GM19467 (cell line): Measurements from ENCODE around the gene DLGAP4.
"Not testable (repeated sequence)": the region's sequence is repeated elsewhere in the genome, so short reads cannot be mapped to it uniquely, and the experiment has no call there.

Experiments used
- ATAC-seq: cut with Tn5 transposase; IDR thresholded peaks from one replicate; pipeline ENCODE4 v1.9.1; 2021; ENCODE audit warnings: mild to moderate bottlenecking, moderate library complexity; ENCODE audit not compliant: unreplicated experiment

The DLGAP4 gene

DNA sequence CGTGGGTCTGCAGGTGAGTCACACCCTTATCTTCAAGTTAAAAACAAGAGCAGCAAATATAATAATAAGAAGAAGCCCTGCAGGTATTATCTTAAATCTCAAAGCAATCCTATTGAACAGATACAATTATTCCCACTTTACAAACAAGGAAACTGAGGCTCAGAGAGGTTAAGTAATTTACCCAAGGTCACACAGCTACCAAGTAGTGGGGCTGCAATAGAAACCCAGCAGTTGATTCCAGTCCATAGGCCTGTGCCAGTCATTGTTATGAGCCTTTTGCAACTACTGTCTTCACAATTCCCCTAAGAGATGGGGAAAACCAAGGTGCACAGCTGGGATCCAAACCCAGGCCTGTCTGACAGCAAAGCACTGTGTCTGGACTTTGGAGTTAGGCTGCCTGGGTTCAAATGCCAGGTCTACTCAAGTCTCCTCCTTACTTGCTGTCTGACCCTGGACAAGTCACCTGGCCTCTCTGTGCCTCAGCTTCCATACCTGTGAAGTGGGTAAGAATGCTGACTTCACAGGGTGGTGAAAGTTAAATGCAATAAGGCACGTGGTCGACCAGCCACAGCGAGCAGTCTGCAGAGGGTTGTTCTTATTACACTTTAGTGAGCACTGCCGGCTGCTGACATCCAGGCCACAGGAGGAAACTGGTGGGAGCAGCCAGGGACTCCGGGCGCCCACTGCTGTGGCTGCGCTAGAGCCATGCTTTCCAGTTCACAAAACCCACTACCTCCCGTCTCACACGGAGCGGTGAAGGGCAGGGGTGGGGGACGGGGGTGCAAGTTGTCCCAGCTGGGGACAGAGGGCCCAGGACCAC, 241.3 kb downstream of the DLGAP4 start:
- ATAC-seq: no peak

DNA sequence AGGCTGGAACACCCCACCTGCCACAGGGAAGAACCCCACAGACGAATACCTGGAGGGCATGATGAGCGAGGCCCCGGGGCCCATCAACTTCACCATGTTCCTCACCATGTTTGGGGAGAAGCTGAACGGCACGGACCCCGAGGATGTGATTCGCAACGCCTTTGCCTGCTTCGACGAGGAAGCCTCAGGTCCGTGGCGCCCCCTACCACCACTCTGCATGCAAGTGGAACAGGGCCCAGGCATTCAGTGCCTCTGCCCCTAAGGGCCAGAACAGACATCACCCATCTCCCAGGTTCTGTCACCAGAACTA, 241.8 kb downstream of the DLGAP4 start:
- no peak for ATAC-seq

DNA sequence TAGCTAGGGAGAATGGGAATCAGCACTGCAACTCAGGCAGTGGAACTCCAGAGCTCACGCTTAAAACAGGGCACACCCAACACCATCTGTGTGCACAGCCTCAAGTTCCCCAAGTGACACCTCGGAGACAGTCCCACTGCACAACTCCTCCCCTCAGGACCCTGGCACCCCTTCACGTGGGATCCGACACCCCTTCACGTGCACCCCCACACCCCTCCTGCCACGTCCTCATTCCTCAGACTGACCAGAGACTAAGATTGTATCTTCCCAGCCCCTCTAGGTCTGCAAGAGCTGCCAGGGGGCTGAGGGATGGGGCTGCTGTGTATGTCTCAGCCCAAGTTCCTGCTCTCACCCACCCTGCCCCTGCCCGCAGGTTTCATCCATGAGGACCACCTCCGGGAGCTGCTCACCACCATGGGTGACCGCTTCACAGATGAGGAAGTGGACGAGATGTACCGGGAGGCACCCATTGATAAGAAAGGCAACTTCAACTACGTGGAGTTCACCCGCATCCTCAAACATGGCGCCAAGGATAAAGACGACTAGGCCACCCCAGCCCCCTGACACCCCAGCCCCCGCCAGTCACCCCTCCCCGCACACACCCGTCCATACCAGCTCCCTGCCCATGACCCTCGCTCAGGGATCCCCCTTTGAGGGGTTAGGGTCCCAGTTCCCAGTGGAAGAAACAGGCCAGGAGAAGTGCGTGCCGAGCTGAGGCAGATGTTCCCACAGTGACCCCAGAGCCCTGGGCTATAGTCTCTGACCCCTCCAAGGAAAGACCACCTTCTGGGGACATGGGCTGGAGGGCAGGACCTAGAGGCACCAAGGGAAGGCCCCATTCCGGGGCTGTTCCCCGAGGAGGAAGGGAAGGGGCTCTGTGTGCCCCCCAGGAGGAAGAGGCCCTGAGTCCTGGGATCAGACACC, 242.8 kb downstream of the DLGAP4 start:
- ATAC-seq: no peak

DNA sequence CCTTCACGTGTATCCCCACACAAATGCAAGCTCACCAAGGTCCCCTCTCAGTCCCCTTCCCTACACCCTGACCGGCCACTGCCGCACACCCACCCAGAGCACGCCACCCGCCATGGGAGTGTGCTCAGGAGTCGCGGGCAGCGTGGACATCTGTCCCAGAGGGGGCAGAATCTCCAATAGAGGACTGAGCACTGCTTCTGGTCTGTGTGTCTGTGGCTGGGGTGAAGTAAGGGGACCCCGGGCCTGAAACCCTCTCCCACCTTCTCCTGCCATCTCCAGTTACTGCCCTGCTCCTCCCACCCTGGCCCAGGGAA, 243.4 kb downstream of the DLGAP4 start:
- no peak for ATAC-seq

DNA sequence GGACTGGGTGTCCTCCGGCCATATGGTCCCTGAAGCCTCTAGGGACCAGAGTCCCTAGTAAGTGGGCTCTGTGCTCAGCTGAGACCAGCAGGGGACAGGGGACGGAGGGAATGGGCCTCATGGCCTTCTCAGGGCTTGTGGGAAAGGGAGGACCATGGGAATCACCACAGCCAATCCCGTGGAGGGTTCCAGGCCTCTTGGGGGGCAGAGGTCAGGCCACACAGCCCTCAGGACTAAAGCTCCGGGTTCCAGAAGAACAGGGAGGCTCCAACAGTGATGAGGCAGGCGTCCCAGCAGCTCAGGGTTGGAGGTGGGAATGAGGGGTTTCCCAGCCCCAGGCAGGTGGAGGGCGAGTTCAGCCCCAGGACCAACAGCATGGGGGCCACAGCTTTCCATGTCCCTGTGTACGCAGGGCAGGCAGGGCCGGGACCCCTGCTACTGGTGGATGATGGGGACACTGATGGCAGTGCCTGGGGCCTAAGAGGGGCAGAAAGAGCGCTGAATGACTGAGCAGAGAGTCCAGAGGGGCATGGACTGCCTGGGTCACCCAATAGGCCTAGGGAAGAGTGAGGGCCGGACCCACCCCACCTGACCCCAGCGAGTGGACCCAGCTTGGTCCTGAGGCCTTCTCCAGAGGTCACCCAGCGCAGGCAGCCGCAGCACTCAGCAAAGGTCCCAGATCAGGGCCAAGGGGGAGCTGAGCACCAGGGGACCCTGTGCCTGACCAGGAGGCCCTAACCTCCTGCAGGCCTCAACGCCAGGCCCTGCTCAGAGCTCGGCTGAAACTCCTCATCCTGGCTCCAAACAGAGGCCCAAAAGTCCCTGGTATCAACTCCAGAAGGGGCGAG, 244.0 kb downstream of the DLGAP4 start:
- ATAC-seq: no peak

DNA sequence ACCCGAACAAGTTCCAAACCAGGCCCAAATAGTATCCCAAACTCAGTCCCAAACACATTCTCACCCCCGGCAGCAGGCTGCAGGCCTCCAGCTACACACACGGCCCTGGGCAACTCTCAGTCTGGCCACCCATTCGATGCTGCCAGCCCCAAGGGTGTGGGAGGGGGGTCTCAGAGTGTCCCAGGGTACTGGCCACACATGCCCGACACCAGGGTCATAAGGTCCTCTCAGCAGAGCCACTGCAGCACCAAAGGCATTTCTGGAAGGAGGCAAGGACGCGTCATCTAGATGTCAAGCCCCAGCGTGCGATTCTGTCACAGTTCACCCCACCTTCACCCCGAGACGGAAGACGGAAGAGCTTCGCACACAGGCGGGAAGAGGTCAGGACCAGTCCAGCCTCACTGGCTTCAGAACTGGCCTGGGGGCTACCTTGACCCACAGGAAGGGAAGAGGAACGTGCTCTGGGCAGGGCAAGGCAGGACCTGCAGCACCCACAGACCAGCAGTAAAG, 244.7 kb downstream of the DLGAP4 start:
- no peak for ATAC-seq

DNA sequence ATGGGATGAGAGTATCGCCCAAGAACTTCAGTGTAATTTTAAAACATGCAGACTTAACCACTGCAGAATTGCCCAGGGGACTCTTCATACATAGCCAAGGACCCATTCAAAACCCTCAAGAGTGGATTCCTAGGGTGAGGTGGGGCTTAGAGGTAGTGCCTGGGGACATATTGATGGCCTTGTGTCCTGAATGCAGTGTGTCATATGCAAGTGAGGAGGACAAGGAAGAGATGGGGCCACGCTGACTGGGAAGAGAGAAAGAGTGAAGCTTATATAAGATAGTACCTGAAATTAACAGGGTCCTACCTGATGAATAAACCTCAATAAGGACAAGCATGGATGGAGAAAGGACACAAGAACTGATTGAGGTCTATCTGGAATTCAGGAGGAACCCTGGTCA, 249.1 kb downstream of the DLGAP4 start:
- ATAC-seq: no peak

DNA sequence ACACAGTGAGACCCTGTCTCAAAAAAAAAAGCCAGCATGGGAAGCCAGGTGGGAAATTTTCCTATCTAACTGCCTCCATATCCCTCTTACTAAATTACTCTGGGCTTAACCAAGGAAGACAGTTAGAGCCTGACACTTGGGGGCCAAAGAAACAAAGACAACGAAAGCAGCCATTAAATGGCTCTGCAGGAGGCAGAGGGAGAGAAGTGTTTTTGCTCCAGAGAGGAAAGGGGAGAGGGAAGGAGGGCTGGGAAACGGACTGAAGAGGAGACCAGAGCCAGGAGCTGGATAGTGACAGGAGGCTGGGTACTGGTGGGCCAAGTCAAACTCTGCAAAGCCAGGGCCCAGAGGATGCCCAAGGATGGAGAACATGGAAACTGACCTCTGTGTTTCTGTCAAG, 256.6 kb downstream of the DLGAP4 start:
- ATAC-seq: no peak

DNA sequence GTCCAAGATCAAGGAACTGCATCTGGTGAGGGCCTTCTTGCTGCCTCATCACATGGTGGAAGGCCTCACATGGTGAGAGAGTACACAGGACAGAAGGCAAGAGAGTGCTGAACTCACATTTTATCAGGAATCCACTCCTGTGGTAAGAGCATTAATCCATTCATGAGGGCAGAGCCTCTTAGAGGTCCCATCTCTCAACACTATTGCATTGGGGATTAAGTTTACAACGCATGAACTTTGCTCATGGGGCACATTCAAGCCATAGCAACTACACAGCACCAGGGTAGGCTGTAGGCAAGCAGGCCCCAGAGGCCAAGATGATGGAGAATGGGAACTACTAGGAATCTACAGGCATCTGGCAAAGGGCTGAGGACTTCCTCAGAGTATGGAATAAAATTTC, 257.2 kb downstream of the DLGAP4 start:
- ATAC-seq: no peak

DNA sequence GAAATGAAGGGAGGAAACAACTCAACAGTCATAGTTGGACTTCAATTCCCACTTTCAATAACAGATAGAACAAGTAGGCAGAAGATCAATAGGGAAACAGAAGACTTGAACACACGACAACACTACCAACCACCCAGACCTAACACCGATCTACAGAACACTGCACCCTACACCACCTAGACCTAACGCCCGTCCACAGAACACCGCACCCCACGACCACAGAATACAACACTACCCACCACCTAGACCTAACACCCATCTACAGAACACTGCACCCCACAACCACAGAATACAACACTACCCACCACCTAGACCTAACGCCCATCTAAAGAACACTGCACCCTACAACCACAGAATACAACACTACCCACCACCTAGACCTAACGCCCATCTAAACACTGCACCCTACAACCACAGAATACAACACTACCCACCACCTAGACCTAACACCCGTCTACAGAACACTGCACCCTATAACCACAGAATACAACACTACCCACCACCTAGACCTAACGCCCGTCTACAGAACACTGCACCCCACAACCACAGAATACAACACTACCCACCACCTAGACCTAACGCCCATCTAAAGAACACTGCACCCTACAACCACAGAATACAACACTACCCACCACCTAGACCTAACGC, 258.1 kb downstream of the DLGAP4 start:
- ATAC-seq: not testable (repeated sequence)

DNA sequence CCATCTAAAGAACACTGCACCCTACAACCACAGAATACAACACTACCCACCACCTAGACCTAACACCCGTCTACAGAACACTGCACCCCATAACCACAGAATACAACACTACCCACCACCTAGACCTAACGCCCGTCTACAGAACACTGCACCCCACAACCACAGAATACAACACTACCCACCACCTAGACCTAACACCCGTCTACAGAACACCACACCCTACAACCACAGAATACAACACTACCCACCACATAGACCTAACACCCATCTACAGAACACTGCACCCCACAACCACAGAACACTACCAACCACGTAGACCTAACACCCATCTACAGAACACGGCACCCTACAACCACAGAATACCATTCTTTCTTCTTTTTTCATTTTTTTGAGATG, 258.6 kb downstream of the DLGAP4 start:
- ATAC-seq: not testable (repeated sequence)

DNA sequence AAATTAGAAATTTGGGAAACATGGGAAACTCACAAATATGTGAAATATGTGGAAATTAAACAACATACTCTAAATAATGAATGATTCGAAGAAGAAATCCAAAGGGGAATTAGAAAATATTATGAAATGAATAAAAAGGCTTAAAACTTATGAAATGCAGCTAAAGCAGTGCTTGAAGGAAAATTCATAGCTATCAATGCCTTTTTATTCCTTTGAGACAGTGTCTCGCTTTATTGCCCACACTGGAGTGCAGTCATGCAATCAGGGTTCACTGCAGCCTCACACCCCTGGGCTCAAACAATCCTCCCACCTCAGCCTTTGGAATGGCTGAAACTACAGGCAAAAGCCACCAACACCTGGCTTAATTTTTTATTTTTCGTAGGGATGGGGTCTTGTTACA, 259.4 kb downstream of the DLGAP4 start:
- no peak for ATAC-seq

DNA sequence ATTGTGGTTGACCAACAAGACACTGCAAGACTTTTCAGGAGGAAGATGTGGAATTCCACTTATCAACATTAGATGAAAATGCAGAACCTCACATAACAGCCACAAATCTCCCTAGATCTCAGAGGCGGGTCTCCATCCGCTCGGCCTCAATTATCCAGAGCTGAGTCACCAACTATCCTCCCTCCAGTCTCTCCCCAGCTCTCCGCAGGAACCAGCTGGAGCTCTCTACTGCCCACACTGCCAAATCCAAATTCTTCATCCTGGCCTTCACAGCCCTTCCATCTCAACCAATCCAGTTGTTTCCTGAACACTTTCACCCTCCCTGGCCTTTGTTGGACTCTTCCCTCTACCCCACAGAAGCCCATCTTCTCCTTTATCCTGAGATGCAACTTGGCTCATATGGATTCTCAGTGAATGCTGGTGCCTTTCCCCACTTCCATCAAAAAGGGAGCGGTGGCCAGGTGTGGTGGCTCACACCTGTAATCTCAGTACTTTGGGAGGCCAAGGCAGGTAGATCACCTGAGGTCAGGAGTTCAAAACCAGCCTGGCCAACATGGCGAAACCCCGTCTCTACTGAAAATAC, 263.8 kb downstream of the DLGAP4 start:
- ATAC-seq: no peak

DNA sequence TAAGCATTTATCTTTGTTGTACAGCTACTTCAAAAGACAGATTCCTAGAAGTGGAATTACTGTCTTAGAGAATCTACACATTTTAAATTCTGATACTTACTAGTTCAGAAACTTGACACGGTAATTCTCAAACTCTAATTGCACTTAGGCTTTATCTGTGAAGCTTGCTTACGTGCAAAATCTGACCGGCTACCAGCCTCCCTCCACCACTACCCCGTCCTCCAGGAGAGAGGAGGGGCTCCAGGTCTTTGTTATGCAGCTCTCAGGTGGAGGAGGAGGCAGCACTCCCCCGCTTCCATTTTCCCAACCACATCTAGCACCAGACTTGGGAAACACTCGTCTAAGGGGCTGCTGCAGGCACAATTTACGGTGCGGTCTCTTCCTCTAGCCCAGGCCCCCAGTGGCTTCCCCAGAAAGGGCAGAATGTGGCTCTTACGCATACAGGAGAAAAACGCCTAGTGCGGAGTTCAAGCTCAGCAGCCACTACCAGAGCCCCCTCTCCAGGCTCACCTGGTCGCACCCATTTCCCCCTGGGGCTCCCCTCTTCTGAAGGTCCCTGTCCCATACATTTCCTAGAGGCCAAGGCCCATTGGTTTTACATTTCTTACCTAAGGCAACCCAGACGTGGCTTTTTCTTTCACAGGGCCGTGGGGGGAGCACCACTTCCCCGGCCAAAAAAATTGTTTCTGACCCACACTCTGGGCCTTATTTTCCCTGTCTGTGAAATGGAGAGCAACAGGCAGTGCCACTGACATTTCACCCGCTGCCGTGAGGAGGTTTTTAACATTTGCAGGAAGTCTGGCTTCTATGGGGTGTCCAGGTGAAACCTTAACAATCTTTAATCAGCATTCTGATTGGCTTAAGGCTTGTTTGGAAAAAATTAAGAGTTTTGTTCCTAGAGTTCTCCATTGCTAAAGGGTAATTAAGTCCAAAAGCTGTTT, 265.7 kb downstream of the DLGAP4 start:
- ATAC-seq: no peak

DNA sequence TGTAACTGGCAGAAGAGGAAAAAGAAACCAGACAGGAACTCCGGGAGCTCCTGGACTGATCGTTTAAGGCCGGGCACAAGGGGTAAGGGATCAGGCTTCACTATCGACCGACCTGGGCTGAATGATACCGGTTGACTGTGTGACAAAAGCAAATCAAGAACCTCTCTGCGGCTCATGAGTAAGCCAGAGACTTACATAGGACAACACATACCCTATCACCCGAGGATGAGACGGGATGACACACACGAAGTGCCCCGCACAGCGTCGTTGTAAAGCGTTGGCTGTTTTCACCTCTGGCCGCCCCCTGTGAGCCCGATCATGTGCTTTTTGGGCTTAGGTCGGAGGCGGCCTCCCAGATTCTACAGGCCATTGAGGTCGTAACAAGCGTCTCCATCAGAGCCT, 266.6 kb downstream of the DLGAP4 start:
- ATAC-seq: peak; percentile 20

DNA sequence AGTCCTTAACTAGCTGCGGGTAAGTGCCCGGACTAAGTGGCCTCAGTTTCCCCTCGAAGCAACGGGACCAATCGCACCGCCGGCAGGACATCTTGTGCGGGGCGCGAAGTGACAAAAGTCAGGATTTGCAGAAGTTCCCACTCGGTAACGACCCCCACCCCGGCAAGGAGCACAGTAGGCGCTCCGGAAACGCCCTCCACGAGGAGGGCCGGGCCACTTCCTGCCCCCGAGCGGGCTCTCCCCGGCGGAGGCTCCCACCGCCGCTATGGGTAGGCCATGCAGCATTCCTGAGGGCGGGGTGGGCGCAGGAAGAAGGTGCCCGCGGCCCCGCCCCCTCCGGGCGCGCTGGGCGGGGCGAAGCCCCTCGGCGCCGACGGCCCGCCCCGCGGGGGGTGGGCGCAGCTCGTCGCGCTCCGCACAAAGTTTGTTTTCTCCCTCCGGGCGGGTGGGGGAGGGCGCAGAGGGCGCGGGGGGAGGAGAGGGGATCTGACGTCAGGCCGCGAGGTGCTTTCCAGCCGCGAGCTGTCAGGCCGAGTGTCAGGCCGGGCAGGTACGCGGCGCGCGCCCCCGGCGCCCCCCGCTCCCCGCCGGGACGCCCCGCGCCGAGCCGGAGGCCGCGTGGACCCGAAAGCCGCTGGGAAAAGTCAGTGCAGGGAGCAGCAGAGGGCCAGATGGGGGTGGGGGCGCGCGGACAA, 267.1 kb downstream of the DLGAP4 start, which contains the start of gene TGIF2:
TSS of gene TGIF2 (plus strand) at position 495 of the 695 bp plus-strand sequence. CDS start 5,178 bp downstream, outside the sequence.
- peak; percentile 61 for ATAC-seq

DNA sequence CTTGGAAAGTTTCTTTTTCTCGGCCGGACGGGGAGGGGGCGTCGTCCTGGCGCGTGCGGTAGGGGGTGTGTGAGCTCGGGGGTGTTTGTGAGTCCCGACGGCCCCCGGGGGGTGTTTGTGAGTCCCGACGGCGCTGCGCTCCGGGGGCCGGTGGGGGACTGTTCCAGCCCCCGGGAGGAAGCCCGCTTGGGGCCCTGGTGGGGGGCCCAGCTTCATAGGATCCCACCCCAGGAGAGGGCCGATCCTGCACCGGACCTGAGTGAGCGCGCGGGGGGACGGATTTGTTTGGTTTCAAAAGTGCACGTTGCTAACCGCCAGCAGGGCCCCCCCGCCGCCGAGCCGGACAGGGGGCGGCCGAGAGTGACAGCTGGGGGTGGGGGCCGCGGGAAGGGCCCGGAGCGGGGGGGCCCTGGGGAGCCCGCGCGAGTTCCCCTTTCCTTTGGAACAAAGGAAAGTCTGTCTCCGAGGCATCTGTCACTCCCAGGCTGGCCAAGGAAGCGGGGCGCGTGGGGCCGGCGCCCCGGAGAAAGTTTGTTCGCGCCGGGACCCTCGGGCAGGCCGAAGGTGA, 267.7 kb downstream of the DLGAP4 start:
- ATAC-seq: no peak
